ENCODE measurements around the gene GREB1L.

- TF ChIP-seq CTCF (conservative IDR thresholded peaks at IDR 0.05 in 1 of 2, IDR thresholded peaks at IDR 0.05 in 1 of 2; ENCODE audit: extremely low read depth in 1 of 2, insufficient read depth in 1 of 2, low read depth in 1 of 2, low read length in 2 of 2) (no peak), EZH2 (IDR thresholded peaks at IDR 0.05; ENCODE audit: borderline replicate concordance, low read length) (no peak)
These were observed 22.6 kb downstream of the GREB1L start for GRCh38 chr18:21264651-21265050.

All from mammary epithelial cell (primary cell).